ENCODE data around the gene WAPL.

DNA sequence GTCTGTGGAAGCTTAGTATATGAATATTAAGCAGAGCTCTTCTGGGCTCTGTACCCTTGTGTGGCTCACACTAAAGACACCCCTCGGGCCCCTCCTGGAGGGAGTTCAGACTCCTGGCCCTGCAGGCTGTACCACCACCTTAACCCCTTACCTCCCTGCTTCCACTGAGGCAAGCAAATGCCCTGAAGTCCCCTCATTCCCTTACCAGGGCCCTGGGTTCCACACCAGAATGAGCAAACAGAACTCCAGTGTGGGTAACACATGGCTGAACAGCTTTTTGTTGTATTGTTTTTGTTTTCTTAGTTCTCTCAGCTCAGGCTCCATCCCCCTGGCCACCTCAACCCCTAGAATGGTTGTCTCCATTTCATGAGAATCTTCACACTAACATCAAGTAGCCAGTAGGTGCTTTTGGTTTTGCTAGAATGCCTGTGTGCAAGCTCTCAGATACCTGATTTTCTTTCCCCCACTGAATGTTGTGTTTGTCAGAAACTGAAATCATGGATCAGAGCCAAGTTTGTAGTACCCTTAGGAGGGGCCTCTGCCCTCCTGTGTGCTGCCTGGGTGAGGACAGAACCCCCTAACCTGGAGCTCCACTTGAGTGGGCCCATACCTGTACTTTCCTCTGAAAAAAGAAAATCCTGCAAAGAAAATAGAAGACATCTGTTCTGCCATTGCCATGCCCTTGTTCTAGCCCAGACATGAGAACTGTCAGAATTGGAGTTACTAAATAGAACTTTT lies 2.8 kb upstream of the WAPL start:
- no peak for TF ChIP-seq MEF2D (CRISPR knock-in tag; IDR thresholded peaks at IDR 0.05)
- no peak for TF ChIP-seq ZEB1 (IDR thresholded peaks at IDR 0.05; ENCODE audit: insufficient replicate concordance, low read depth)
- no peak for TF ChIP-seq SALL2 (CRISPR knock-in tag; IDR thresholded peaks at IDR 0.05)
